ENCODE data around the gene MRPL30.

GRCh38 chr2:99184811-99185210 lies 3.8 kb downstream of the MRPL30 start:
- TF ChIP-seq, protein P1, sequence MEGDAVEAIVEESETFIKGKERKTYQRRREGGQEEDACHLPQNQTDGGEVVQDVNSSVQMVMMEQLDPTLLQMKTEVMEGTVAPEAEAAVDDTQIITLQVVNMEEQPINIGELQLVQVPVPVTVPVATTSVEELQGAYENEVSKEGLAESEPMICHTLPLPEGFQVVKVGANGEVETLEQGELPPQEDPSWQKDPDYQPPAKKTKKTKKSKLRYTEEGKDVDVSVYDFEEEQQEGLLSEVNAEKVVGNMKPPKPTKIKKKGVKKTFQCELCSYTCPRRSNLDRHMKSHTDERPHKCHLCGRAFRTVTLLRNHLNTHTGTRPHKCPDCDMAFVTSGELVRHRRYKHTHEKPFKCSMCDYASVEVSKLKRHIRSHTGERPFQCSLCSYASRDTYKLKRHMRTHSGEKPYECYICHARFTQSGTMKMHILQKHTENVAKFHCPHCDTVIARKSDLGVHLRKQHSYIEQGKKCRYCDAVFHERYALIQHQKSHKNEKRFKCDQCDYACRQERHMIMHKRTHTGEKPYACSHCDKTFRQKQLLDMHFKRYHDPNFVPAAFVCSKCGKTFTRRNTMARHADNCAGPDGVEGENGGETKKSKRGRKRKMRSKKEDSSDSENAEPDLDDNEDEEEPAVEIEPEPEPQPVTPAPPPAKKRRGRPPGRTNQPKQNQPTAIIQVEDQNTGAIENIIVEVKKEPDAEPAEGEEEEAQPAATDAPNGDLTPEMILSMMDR (conservative IDR thresholded peaks at IDR 0.05 in 1 of 2, IDR thresholded peaks at IDR 0.05 in 1 of 2; ENCODE audit: low read depth in 1 of 2, low read length in 2 of 2), result no peak
- no peak for TF ChIP-seq EZH2 (IDR thresholded peaks at IDR 0.05; ENCODE audit: low read length, missing control alignments)

All from fibroblast of lung (primary cell).